ENCODE results near the gene LRRC1.

LRRC1 gene

GRCh38 chr6:53793318-53794136 is 1.3 kb upstream of the LRRC1 start:
- no peak overlapping the region for H3K27ac ChIP-seq
- H3K4me1 ChIP-seq (ENCODE audit: control insufficient read depth in 1 of 2, insufficient read depth in 1 of 2, low read depth in 1 of 2, low read length in 1 of 2): peaks cover 28 to 29% of the 10 kb centered on the region in 2 experiments
- H3K4me3 ChIP-seq (ENCODE audit: low read depth in 1 of 2, low read length in 1 of 2): peak overlapping the region; percentile 69 to 76
- H3K9me3 ChIP-seq: no peaks in the 10 kb centered on the region
- H3K36me3 ChIP-seq: no peaks in the 10 kb centered on the region
- peaks cover 37% of the 10 kb centered on the region for H3K27me3 ChIP-seq
- no peak for TF ChIP-seq CTCF (IDR thresholded peaks at IDR 0.05)

GRCh38 chr6:53794137-53794719 is 577 bp upstream of the LRRC1 start:
- Histone ChIP-seq H3K36me3 (no peaks in the 10 kb centered on the region), H3K4me1 (ENCODE audit: control insufficient read depth in 1 of 2, insufficient read depth in 1 of 2, low read depth in 1 of 2, low read length in 1 of 2) (peaks cover 28 to 29% of the 10 kb centered on the region in 2 experiments), H3K9me3 (no peaks in the 10 kb centered on the region), H3K27ac (no peak overlapping the region), H3K4me3 (ENCODE audit: low read depth in 1 of 2, low read length in 1 of 2) (peak overlapping the region; percentile 69 to 76), H3K27me3 (peaks cover 37% of the 10 kb centered on the region)
- TF ChIP-seq CTCF (IDR thresholded peaks at IDR 0.05): no peak

- no peak for TF ChIP-seq CTCF (IDR thresholded peaks at IDR 0.05)
- no peaks in the 10 kb centered on the region for H3K36me3 ChIP-seq
- H3K27me3 ChIP-seq: peaks cover 37% of the 10 kb centered on the region
- H3K4me3 ChIP-seq (ENCODE audit: low read depth in 1 of 2, low read length in 1 of 2): peak overlapping the region; percentile 69 to 76
- peaks cover 28 to 29% of the 10 kb centered on the region in 2 experiments for H3K4me1 ChIP-seq (ENCODE audit: control insufficient read depth in 1 of 2, insufficient read depth in 1 of 2, low read depth in 1 of 2, low read length in 1 of 2)
- H3K9me3 ChIP-seq: no peaks in the 10 kb centered on the region
- H3K27ac ChIP-seq: no peak overlapping the region
These were observed 516 bp downstream of the LRRC1 start for GRCh38 chr6:53795340-53795701.

GRCh38 chr6:53795702-53796450 is 1.1 kb downstream of the LRRC1 start:
- Histone ChIP-seq H3K9me3 (no peaks in the 10 kb centered on the region), H3K4me1 (ENCODE audit: control insufficient read depth in 1 of 2, insufficient read depth in 1 of 2, low read depth in 1 of 2, low read length in 1 of 2) (peaks cover 28 to 29% of the 10 kb centered on the region in 2 experiments), H3K4me3 (ENCODE audit: low read depth in 1 of 2, low read length in 1 of 2) (peak overlapping the region; percentile 69 to 76), H3K27me3 (peaks cover 37% of the 10 kb centered on the region), H3K27ac (no peak overlapping the region), H3K36me3 (no peaks in the 10 kb centered on the region)
- no peak for TF ChIP-seq CTCF (IDR thresholded peaks at IDR 0.05)

GRCh38 chr6:53796451-53796780 is 1.6 kb downstream of the LRRC1 start:
- H3K9me3 ChIP-seq: no peaks in the 10 kb centered on the region
- H3K36me3 ChIP-seq: no peaks in the 10 kb centered on the region
- TF ChIP-seq CTCF (IDR thresholded peaks at IDR 0.05): no peak
- H3K4me3 ChIP-seq (ENCODE audit: low read depth in 1 of 2, low read length in 1 of 2): no peak overlapping the region
- H3K27ac ChIP-seq: no peak overlapping the region
- peaks cover 37% of the 10 kb centered on the region for H3K27me3 ChIP-seq
- H3K4me1 ChIP-seq (ENCODE audit: control insufficient read depth in 1 of 2, insufficient read depth in 1 of 2, low read depth in 1 of 2, low read length in 1 of 2): peaks cover 28 to 29% of the 10 kb centered on the region in 2 experiments

Measured in neutrophil (primary cell).